Esophagus (tissue), 2 donors: ENCODE results near the gene SPATS1. TPM values are rescaled to one million over a fixed set of nuclear protein-coding genes. Genes with fewer than 3 reads are reported as not detected.

ENCODE experiments used
- H3K27ac ChIP-seq, 2 donors: one replicate each; pipeline ENCODE4 v1.5.1; 2013; ENCODE audit warnings: low read depth in 2 of 2, mild to moderate bottlenecking in 2 of 2, inconsistent platforms in 1 of 2, low read length in 1 of 2, moderate library complexity in 1 of 2
- H3K27me3 ChIP-seq, 2 donors: one replicate each; pipeline ENCODE4 v1.6.1; 2013; ENCODE audit warnings: low read length in 2 of 2, control low read depth in 1 of 2, mild to moderate bottlenecking in 1 of 2; ENCODE audit not compliant: insufficient read depth in 2 of 2, control insufficient read depth in 1 of 2
- H3K36me3 ChIP-seq, 2 donors: one replicate each; pipeline ENCODE4 v1.6.1; 2013; ENCODE audit warnings: low read length in 1 of 2; ENCODE audit not compliant: control insufficient read depth in 2 of 2, insufficient read depth in 2 of 2
- H3K4me1 ChIP-seq, 2 donors: one replicate each; pipeline ENCODE4 v1.6.1; 2013; ENCODE audit warnings: low read length in 1 of 2; ENCODE audit not compliant: control insufficient read depth in 2 of 2, insufficient read depth in 2 of 2
- H3K4me3 ChIP-seq, 2 donors: one replicate each; pipeline ENCODE4 v1.5.1; 2013; ENCODE audit warnings: low read length in 2 of 2, mild to moderate bottlenecking in 2 of 2, low read depth in 1 of 2, moderate library complexity in 1 of 2
- H3K9me3 ChIP-seq, 2 donors: one replicate each; pipeline ENCODE4 v1.6.1; 2013; ENCODE audit warnings: mild to moderate bottlenecking in 2 of 2, low read depth in 1 of 2, low read length in 1 of 2, moderate library complexity in 1 of 2; ENCODE audit not compliant: control insufficient read depth in 2 of 2, insufficient read depth in 1 of 2
- WGBS, 2 donors: extraction: QIAGEN DNeasy Blood & Tissue Kit; methylation state at CpG; one replicate each; pipeline ENCODE4 v1.1.7; 2013; 5-methylcytosine and 5-hydroxymethylcytosine counted together
- polyA plus RNA-seq, 2 donors: library from polyadenylated mRNA; stranded (reverse); fragments of 200-250 nt; gene quantifications; one replicate each; pipeline ENCODE4 v1.2.3, GENCODE V29; 2013
- donor health status: healthy with polysubstance abuse.
- donor health status: Bipolar disorder and iron deficiency.

SPATS1 gene
- polyA plus RNA-seq, 2 donors = not detected

- H3K27me3 ChIP-seq = no peaks in the 10 kb centered on the region
- whole genome bisulfite sequencing, 2 donors = 74 to 82% methylated on average over 1 of the region's 1 CpG
- no peaks in the 10 kb centered on the region for H3K9me3 ChIP-seq
- H3K36me3 ChIP-seq = peaks cover 9 to 14% of the 10 kb centered on the region in 2 donors
- H3K4me3 ChIP-seq = no peak overlapping the region
- H3K4me1 ChIP-seq = no peaks in the 10 kb centered on the region
- H3K27ac ChIP-seq = no peak overlapping the region
Observed at GRCh38 chr6:44390158-44390683, 47.8 kb downstream of the SPATS1 start.

Other genes with a start within 250 kb of the SPATS1 start
- 10 to 100 TPM; 31.9 to 63.8 TPM for gene MRPL14, start 215.2 kb upstream of the SPATS1 start, polyA plus RNA-seq
- gene TMEM63B, start 215.1 kb upstream of the SPATS1 start, polyA plus RNA-seq = 10 to 100 TPM; 21.6 to 37.9 TPM
- under 1 TPM; 0.19 to 0.29 TPM for gene CAPN11, start 183.8 kb upstream of the SPATS1 start, polyA plus RNA-seq
- under 1 TPM in 1 of 2 donors, not detected in 1; 0.05 TPM for gene MYMX, start 125.7 kb upstream of the SPATS1 start, polyA plus RNA-seq
- 10 to 100 TPM; 11.6 to 18.5 TPM for gene SLC29A1, start 119.1 kb upstream of the SPATS1 start, polyA plus RNA-seq
- gene HSP90AB1, start 95.5 kb upstream of the SPATS1 start, polyA plus RNA-seq = 100 to 1,000 TPM; 129 to 403 TPM
- 10 to 100 TPM in 1 of 2 donors, 1 to 10 TPM in 1; 4.3 to 13.0 TPM for gene SLC35B2, start 85.1 kb upstream of the SPATS1 start, polyA plus RNA-seq
- gene NFKBIE, start 77.1 kb upstream of the SPATS1 start, polyA plus RNA-seq = 1 to 10 TPM; 3.8 to 8.1 TPM
- under 1 TPM in 1 of 2 donors, not detected in 1; 0.06 TPM for gene TMEM151B, start 72.2 kb upstream of the SPATS1 start, polyA plus RNA-seq
- 1 to 10 TPM; 7.0 to 8.5 TPM for gene AARS2, start 29.3 kb upstream of the SPATS1 start, polyA plus RNA-seq
- 1 to 10 TPM; 4.6 to 7.8 TPM for gene CDC5L, start 45.1 kb downstream of the SPATS1 start, polyA plus RNA-seq